ENCODE measurements around the gene GMEB1.

The GMEB1 gene

GRCh38 chr1:28761189-28761588 lies 92.6 kb downstream of the GMEB1 start:
- Histone ChIP-seq H2AFZ (ENCODE audit: low read length) (no peak overlapping the region), H3K4me3 (ENCODE audit: low read length, poor library complexity, severe bottlenecking) (no peak overlapping the region), H4K20me1 (ENCODE audit: insufficient read depth, low read length, poor library complexity, severe bottlenecking) (peaks cover 92% of the 10 kb centered on the region), H3K27me3 (ENCODE audit: insufficient read depth, low read length, poor library complexity, severe bottlenecking) (no peaks in the 10 kb centered on the region), H3F3A (ENCODE audit: low read depth) (no peaks in the 10 kb centered on the region), H3K4me1 (ENCODE audit: insufficient read depth, low read length, poor library complexity, severe bottlenecking) (peaks cover 10% of the 10 kb centered on the region), H3K9ac (ENCODE audit: low read depth, low read length, poor library complexity, severe bottlenecking) (no peak overlapping the region), H3K36me3 (ENCODE audit: insufficient read depth, low read length) (peaks cover 72% of the 10 kb centered on the region; the same call in 1 of the 2 replicates), H3K4me2 (ENCODE audit: low read depth, low read length, poor library complexity, severe bottlenecking) (no peak overlapping the region), H3K79me2 (ENCODE audit: insufficient read depth, low read length) (peaks cover 94% of the 10 kb centered on the region), H3K9me3 (ENCODE audit: insufficient read depth, low read depth, low read length) (no peaks in the 10 kb centered on the region), H3K9me2 (replicated peaks; ENCODE audit: low read depth, low read length) (no peaks in the 10 kb centered on the region)
- TF ChIP-seq, protein P1, sequence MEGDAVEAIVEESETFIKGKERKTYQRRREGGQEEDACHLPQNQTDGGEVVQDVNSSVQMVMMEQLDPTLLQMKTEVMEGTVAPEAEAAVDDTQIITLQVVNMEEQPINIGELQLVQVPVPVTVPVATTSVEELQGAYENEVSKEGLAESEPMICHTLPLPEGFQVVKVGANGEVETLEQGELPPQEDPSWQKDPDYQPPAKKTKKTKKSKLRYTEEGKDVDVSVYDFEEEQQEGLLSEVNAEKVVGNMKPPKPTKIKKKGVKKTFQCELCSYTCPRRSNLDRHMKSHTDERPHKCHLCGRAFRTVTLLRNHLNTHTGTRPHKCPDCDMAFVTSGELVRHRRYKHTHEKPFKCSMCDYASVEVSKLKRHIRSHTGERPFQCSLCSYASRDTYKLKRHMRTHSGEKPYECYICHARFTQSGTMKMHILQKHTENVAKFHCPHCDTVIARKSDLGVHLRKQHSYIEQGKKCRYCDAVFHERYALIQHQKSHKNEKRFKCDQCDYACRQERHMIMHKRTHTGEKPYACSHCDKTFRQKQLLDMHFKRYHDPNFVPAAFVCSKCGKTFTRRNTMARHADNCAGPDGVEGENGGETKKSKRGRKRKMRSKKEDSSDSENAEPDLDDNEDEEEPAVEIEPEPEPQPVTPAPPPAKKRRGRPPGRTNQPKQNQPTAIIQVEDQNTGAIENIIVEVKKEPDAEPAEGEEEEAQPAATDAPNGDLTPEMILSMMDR (conservative IDR thresholded peaks at IDR 0.05; ENCODE audit: low read length), result no peak
- TF ChIP-seq EZH2phosphoT487 (IDR thresholded peaks at IDR 0.05; ENCODE audit: borderline replicate concordance), result no peak

DNA sequence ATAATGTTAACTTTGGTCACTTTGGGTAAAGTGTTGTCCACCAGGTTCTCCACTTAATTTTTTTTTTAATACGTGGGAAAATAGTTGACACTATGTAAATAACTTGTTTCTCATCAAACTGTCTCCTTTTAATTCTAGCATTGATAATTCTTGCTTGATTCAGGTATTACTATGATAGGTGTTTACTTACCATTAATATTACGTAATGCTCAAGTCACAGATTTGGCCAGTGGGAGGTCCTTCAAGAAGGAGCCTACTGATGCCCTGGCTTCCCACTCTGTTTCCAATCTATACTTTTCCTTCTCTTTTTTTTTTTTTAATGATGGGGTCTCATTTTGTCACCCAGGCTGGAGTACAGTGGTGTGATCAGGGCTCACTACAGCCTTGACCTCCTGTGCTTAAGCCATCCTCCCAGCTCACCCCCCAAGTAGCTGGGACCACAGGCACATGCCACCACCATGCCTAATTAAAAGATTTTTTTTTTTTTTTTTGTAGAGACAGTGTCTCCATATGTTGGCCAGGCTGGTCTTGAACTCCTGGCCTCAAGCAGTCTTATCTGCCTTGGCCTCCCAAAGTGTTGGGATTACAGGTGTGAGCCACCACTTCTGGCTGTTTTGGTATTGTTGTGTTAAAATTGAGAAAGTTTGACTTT lies 98.1 kb downstream of the GMEB1 start:
- Histone ChIP-seq H3K9me2 (replicated peaks; ENCODE audit: low read depth, low read length) (no peaks in the 10 kb centered on the region), H4K20me1 (ENCODE audit: insufficient read depth, low read length, poor library complexity, severe bottlenecking) (peaks cover 59% of the 10 kb centered on the region), H3K4me2 (ENCODE audit: low read depth, low read length, poor library complexity, severe bottlenecking) (no peak overlapping the region), H3K4me3 (ENCODE audit: low read length, poor library complexity, severe bottlenecking) (no peak overlapping the region), H3K9me3 (ENCODE audit: insufficient read depth, low read depth, low read length) (no peaks in the 10 kb centered on the region), H2AFZ (ENCODE audit: low read length) (no peak overlapping the region), H3K36me3 (ENCODE audit: insufficient read depth, low read length) (peaks cover 69% of the 10 kb centered on the region; the same call in 1 of the 2 replicates), H3F3A (ENCODE audit: low read depth) (no peaks in the 10 kb centered on the region), H3K79me2 (ENCODE audit: insufficient read depth, low read length) (peaks cover 68% of the 10 kb centered on the region), H3K4me1 (ENCODE audit: insufficient read depth, low read length, poor library complexity, severe bottlenecking) (no peaks in the 10 kb centered on the region), H3K9ac (ENCODE audit: low read depth, low read length, poor library complexity, severe bottlenecking) (no peak overlapping the region), H3K27me3 (ENCODE audit: insufficient read depth, low read length, poor library complexity, severe bottlenecking) (no peaks in the 10 kb centered on the region)
- TF ChIP-seq, protein P1 (conservative IDR thresholded peaks at IDR 0.05; ENCODE audit: low read length), result no peak
- TF ChIP-seq EZH2phosphoT487 (IDR thresholded peaks at IDR 0.05; ENCODE audit: borderline replicate concordance), result no peak
